ENCODE measurements around the gene UGT1A1. TPM values are rescaled to one million over a fixed set of nuclear protein-coding genes. Genes with fewer than 3 reads are reported as not detected.

UGT1A1 gene
- total RNA-seq, 1 experiment from 2014 or later: not detected

- no peak for TF ChIP-seq EGR1 (IDR thresholded peaks at IDR 0.05; ENCODE audit: low read depth)
- TF ChIP-seq YY1 (IDR thresholded peaks at IDR 0.05; ENCODE audit: extremely low read depth, insufficient replicate concordance, low read depth, low read length): no peak
- TF ChIP-seq EZH2 (IDR thresholded peaks at IDR 0.05): no peak
- no peak for TF ChIP-seq ELF1 (IDR thresholded peaks at IDR 0.05; ENCODE audit: borderline replicate concordance, low read depth)
- TF ChIP-seq RAD21 (IDR thresholded peaks at IDR 0.05; ENCODE audit: low read depth): no peak
- TF ChIP-seq JUND (IDR thresholded peaks at IDR 0.05): no peak
- CTCF ChIA-PET: no interaction called here
- RAD21 ChIA-PET (ENCODE audit: low non-redundant PET in 1 of 2, low total read pairs in 2 of 2, uncharacterized antibody in 2 of 2, unreplicated experiment in 2 of 2): no interaction called here
- H3K27me3 ChIP-seq (ENCODE audit: insufficient read depth, low read length): no peaks in the 10 kb centered on the region
- H3K9me2 ChIP-seq (ENCODE audit: insufficient read depth): no peaks in the 10 kb centered on the region
- no peak overlapping the region for H2AFZ ChIP-seq (ENCODE audit: low read depth, low read length, poor library complexity, severe bottlenecking)
- no peak overlapping the region for H3K9ac ChIP-seq (ENCODE audit: low read length)
- no TSS peak for BruUV-seq (replicated peaks)
- H4K20me1 ChIP-seq (ENCODE audit: insufficient read depth): no peaks in the 10 kb centered on the region
- no peaks in the 10 kb centered on the region for H3K79me2 ChIP-seq (ENCODE audit: insufficient read depth, low read length)
- no peaks in the 10 kb centered on the region for H3K36me3 ChIP-seq (ENCODE audit: control insufficient read depth in 1 of 2, insufficient read depth in 2 of 2, low read length in 2 of 2)
- DNase-seq (ENCODE audit: low read depth, low spot score): no peak
- no peak overlapping the region for H3K27ac ChIP-seq (ENCODE audit: low read depth, low read length)
- POLR2A ChIA-PET: no interaction called here
- H3K4me1 ChIP-seq (ENCODE audit: control insufficient read depth in 1 of 2, insufficient read depth in 2 of 2, low read length in 2 of 2): no peaks in the 10 kb centered on the region
- no peak overlapping the region for H3K4me3 ChIP-seq (replicated peaks in 1 of 2; ENCODE audit: low read depth in 1 of 2, low read length in 2 of 2)
- H3K4me2 ChIP-seq (ENCODE audit: low read length): no peak overlapping the region
- H3K9me3 ChIP-seq (ENCODE audit: control insufficient read depth in 1 of 2, insufficient read depth in 1 of 2, low read depth in 1 of 2, low read length in 2 of 2): no peaks in the 10 kb centered on the region
- no peak for ATAC-seq
- intact Hi-C loops (cut with micrococcal nuclease): no loop called here
Observed at GRCh38 chr2:233795735-233796171, 35.7 kb downstream of the UGT1A1 start.

GRCh38 chr2:233796254-233796653, 36.2 kb downstream of the UGT1A1 start:
- ATAC-seq (no peak), DNase-seq (ENCODE audit: low read depth, low spot score) (no peak)
- Histone ChIP-seq H3K9me3 (ENCODE audit: control insufficient read depth in 1 of 2, insufficient read depth in 1 of 2, low read depth in 1 of 2, low read length in 2 of 2) (no peaks in the 10 kb centered on the region), H3K4me3 (replicated peaks in 1 of 2; ENCODE audit: low read depth in 1 of 2, low read length in 2 of 2) (no peak overlapping the region), H3K36me3 (ENCODE audit: control insufficient read depth in 1 of 2, insufficient read depth in 2 of 2, low read length in 2 of 2) (no peaks in the 10 kb centered on the region), H3K9ac (ENCODE audit: low read length) (no peak overlapping the region), H2AFZ (ENCODE audit: low read depth, low read length, poor library complexity, severe bottlenecking) (no peak overlapping the region), H3K27me3 (ENCODE audit: insufficient read depth, low read length) (no peaks in the 10 kb centered on the region), H3K4me2 (ENCODE audit: low read length) (no peak overlapping the region), H3K79me2 (ENCODE audit: insufficient read depth, low read length) (no peaks in the 10 kb centered on the region), H3K9me2 (ENCODE audit: insufficient read depth) (no peaks in the 10 kb centered on the region), H3K27ac (ENCODE audit: low read depth, low read length) (no peak overlapping the region), H3K4me1 (ENCODE audit: control insufficient read depth in 1 of 2, insufficient read depth in 2 of 2, low read length in 2 of 2) (peaks cover 2 to 4% of the 10 kb centered on the region in 2 experiments; a peak in 3 of 4 replicates), H4K20me1 (ENCODE audit: insufficient read depth) (no peaks in the 10 kb centered on the region)
- TF ChIP-seq JUND (IDR thresholded peaks at IDR 0.05) (no peak), EZH2phosphoT487 (IDR thresholded peaks at IDR 0.05; ENCODE audit: borderline replicate concordance) (no peak)
- ChIA-PET RAD21 (ENCODE audit: low non-redundant PET in 1 of 2, low total read pairs in 2 of 2, uncharacterized antibody in 2 of 2, unreplicated experiment in 2 of 2) (no interaction called here), POLR2A (no interaction called here), CTCF (no interaction called here)
- BruUV-seq (replicated peaks): no TSS peak
- intact Hi-C loops (cut with micrococcal nuclease): no loop called here
